Left hindlimb (tissue), 1 donor: ENCODE measurements around the gene JAZF1.

Experiments
- DNase-seq: peaks from one replicate; pipeline ENCODE4 v3.0.0-alpha.2; 2018

JAZF1 gene

GRCh38 chr7:28191184-28191583 lies 10.6 kb upstream of the JAZF1 start:
- DNase-seq: no peak

DNA sequence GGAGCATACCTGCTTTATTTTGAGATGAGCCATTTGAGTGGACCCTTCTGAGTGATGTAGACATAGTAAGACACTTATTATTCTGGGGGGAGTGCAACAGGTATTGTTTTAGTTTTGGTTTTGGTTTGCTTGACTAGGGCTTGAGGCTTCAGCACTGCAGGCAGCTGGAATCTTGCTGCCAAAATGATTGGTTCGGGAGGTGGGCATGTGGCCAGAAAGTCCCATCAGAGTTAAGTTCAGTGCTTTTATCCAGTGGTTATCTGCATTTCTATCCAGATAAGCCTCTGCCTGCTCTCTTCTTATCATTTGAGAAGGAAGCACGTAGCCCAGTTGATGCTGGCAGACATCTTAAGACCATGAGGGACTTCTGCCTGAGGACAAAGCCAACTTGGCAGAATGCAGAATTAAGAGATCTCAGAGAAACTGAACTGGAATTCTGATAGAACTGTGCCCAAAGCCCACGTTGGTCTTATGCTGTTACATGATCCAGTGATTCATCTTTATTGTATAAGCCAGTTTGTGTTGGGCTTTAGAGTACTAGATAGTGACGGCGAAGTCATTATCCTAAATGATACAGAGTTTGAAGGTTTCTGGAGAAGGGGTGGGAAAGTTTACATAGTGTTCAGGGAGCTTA lies 9.6 kb upstream of the JAZF1 start:
- DNase-seq: no peak

DNA sequence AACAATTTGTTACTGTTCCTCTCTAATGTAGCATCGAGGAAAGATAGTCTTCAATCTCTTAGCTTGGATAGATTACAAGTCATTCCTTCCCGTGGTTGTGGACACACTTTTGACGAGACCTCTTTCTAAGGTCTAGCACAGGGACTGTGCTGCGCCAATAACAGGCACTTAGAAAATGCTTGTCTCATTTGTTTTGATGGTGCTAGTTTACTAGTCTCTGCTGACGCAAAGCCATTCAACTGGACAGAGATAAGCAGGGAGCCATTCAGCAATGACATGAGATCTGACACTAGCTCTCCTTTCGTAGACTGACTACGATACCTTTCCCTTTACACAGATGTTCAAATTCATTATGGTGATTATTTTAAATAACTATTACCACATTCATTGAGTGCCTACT lies 6.4 kb upstream of the JAZF1 start:
- no peak for DNase-seq

GRCh38 chr7:28183627-28184026 lies 3.0 kb upstream of the JAZF1 start:
- no peak for DNase-seq

DNA sequence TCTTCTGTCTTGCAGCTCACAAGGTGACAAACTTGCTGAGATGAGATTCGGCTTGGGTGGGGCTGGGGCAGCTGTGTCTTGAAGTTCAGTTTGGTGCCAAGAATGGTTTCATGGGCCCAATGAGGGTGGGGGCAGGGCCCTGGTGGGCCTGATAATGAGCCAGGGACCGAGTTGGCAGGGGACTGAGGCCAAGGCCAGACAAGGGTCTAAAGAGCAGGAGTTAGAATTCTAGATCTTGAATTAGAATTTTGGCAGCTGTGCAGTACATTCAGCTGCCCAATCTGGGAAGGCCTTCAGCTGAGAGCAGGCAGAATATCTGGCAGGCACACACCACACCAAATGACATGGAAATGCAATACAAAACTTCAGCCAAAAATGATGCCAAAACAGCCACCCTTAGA lies 1.5 kb upstream of the JAZF1 start:
- peak; percentile 44 for DNase-seq

- no peak for DNase-seq
Observed at GRCh38 chr7:28181416-28181815, 821 bp upstream of the JAZF1 start.

DNA sequence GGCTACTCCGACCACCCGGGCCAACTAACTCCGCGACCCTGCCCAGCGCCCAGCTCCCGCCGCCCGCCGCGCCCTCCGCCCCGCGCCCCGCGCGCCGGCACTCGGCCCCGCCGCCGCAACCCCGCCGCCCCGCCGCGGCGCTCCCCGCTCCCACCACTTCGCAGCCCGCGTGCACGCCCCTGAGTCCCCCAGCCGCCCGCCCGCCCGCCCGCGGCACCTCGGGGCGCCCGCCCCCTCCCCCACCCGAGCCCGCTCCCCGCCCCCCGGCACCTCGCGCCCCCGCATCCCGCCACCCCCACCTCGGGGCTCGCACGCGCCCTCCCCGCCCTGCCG lies 598 bp downstream of the JAZF1 start:
- no peak for DNase-seq

DNA sequence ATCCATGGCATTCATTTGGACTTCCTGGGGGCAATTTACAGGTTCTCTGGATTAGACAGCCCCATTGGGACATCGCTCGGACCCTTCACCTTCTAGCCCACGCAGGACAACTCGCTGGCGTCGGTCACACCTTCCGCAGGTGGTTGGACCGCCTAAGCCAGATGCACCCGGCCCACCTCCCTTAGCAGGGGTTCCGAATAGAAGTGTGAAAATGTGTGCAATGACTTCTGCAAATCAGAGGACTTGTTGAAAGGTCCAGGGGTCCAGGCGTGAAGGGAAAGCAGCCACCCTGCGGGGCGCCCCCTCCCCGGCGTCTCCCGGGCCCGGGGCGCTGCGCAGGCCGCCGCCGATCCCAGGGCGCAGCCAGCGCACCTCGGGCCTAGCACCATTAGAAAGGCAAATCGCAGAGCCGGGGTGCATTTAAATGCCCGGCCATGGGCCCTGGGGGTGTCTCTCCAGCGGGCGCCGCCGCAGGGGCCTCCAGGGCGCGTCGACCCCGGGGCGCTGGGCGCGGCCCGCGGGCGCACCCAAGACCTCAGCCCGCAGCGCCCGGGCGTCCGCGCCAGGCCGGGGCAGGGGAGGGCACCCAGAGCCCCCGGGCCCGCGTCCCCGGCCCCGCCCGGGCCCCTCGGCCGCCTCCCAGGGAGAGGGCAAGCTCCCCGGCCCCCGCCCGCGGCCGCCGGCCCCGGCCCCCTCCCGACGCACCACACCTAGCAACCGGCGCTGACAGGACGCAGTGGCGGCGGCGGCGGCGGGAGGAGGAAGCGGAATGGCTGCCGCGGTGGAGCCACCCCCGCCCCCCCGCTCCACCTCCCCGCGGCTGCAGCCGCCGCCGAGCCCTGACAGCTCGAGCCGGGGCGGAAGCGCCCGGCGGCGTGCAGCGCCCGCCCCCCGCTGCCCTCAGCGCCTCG lies 1.2 kb downstream of the JAZF1 start:
- peak; percentile 84 for DNase-seq

DNA sequence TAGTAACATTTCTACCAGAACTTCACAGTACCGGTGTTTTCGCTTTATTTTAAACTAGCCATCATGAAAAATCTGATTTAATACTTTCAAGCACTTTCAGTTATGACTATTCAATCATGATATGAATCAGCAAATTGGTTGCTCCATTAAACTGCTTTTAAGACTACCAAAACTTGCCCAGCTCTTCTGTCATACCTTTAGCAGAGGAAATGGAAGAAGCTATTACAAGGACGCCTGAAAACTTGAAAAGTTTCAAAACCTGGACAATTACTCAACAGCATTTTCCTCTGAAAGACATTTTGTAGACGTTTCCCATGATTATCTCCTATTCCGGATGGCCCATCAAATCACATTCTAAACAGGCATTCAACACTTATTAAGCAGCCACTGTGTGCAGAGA lies 2.0 kb downstream of the JAZF1 start:
- DNase-seq: no peak

DNA sequence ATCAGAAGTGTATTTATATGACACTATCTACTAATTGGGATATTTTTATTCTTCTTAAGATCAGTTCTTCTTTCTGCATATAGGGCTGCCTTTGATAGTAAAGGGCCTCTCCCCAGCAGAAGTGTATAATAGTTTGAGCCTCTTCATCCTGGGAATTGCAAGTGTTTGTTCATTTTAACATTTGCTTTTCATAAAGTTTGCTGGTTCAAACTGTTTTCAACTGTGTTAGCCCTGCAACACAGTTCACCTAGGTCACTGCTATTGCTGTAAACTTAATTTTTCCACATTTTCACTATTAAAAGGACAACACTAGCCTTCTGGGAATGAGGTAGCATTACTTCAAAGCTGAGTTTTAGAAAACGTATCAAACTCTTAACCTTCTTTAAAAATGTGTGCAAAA lies 2.8 kb downstream of the JAZF1 start:
- no peak for DNase-seq

- no peak for DNase-seq
Observed at GRCh38 chr7:28176645-28177044, 4.0 kb downstream of the JAZF1 start.

DNA sequence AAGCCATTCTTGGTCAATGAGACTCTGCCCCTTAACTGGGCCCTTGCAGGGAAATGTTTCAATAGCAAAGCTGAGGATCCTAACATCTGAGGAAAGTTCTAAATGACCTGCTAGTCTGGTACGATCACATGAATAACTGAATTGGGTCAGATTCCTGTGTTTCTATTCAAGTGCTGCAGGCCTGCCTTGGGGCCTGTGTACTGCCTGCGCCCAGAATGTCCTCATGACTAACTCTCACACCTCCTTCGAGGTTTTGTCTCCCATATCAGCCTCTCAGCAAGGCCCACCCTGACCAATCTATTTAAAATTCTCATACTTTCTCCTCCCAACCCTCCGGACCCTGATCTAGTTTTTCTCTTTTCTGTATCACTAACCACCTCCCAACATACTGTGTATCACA lies 4.4 kb downstream of the JAZF1 start:
- DNase-seq: no peak

DNA sequence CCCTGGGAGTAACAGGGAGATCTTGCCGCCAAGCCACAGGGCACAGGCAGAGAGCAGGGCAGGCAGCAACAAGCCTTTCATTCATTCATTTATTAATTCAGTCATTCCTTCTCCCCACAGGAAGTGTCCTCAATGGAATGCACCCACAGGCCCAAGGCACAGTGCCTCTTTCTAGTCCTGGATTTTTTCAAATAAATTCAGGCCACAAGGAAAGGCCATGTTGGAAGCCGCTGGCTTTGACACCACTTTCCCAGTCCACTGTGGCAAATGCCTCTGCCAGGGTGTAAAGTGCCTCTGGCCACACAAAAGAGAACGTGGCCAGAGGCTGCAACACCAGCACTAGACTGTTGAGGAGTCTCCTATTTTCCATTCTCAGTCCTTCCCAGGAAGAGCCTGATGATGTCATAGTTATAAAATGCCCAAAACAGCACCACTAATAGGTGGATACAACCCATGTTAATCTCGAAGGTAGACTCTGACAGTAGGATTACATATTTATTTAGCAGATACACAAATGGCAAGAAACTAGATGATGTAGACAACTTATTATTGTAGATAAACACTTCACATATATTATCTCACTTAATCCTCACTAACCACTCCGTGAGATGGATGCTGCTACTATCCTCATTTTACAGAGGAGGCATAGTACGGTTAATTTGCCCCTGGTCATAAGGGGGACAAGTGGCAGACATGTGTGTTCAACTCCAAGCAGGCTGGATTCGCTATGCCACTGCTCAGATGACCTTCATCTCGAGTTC lies 5.5 kb downstream of the JAZF1 start:
- no peak for DNase-seq

GRCh38 chr7:28174442-28174841 lies 6.2 kb downstream of the JAZF1 start:
- DNase-seq: no peak

DNA sequence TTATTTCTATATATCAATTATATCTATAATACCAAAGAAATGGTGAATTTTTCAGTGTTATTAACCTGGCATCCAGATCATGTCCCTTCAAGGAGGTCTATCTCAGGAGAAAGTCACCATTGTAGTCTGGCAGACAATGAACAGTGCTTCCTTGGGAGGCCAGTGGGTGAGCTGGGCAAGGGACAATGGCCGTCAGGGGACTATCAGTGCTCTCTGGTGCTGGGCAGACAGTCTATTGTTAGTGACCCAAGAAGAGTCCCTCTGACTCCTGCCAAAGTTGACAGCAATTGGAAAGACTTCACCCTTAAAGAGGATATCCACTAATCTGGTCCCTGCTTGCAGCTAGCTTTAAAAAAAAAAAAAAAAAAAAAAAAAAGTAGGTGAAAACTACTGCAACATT lies 7.1 kb downstream of the JAZF1 start:
- no peak for DNase-seq

- no peak for DNase-seq
Observed at GRCh38 chr7:28172958-28173357, 7.6 kb downstream of the JAZF1 start.

- no peak for DNase-seq
Observed at GRCh38 chr7:28170701-28171100, 9.9 kb downstream of the JAZF1 start.

GRCh38 chr7:28169230-28169629 lies 11.4 kb downstream of the JAZF1 start:
- DNase-seq: no peak

GRCh38 chr7:28168393-28169158 lies 12.0 kb downstream of the JAZF1 start:
- no peak for DNase-seq

GRCh38 chr7:28166982-28167715 lies 13.4 kb downstream of the JAZF1 start:
- no peak for DNase-seq

DNA sequence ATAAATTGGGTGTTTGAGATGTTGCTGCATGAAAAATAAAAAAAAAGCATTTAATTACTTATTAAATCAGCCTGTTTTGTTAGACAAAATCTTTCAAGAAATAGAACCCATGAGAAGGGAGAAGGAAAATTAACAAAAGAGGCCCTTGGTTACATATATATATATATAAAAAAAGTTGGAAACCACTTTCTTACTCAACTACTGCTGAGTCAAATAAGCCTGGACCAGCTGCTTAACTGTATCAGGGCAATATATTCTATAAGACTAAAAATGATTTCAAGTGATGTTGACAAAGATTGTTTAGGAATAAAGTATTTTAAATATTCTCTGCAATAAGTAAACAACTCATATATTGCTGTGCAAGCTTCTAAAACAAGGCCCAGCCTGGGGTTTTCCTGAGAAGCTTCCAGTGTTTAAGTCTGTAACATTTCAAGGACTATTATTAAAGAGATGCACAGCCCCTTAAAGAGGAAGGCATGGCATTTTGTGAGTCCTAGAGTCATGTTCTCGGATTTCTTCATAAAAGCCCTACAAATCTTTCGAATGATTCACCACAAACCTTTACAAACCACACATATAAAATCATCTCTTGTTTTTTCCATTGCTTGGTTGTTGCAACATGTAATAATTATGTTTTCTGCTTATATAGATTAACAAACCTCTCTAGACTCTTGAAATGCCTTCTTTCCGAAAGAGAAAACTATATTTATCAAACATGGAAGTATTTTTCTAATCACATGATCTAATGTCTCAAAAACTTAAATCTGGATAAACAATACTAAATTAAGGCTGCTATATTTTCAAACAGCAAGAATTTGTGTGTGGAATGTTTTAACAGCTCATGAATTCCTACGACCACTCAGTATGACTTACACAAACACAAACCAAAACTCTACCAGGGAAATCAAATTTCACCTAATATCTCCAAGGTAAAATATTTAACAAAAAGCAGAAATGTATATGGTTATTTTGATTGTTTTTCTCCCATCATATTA lies 14.3 kb downstream of the JAZF1 start:
- DNase-seq: no peak
